ENCODE data around the gene C1QL2.

C1QL2 gene

GRCh38 chr2:119195001-119195400 lies 36.5 kb upstream of the C1QL2 start:
- TF ChIP-seq CTCF (IDR thresholded peaks at IDR 0.05; ENCODE audit: borderline replicate concordance, insufficient read depth, low read depth, low read length), result no peak
- no peak overlapping the region for H3K4me3 ChIP-seq (ENCODE audit: low read depth, low read length)

- TF ChIP-seq CTCF (IDR thresholded peaks at IDR 0.05; ENCODE audit: borderline replicate concordance, insufficient read depth, low read depth, low read length), result no peak
- no peak overlapping the region for H3K4me3 ChIP-seq (ENCODE audit: low read depth, low read length)
Measured at GRCh38 chr2:119192893-119193292, 34.3 kb upstream of the C1QL2 start.

GRCh38 chr2:119190321-119191111 lies 32.0 kb upstream of the C1QL2 start:
- H3K4me3 ChIP-seq (ENCODE audit: low read depth, low read length), result no peak overlapping the region
- TF ChIP-seq CTCF (IDR thresholded peaks at IDR 0.05; ENCODE audit: borderline replicate concordance, insufficient read depth, low read depth, low read length), result no peak

GRCh38 chr2:119184512-119184911 lies 26.0 kb upstream of the C1QL2 start:
- no peak overlapping the region for H3K4me3 ChIP-seq (ENCODE audit: low read depth, low read length)
- no peak for TF ChIP-seq CTCF (IDR thresholded peaks at IDR 0.05; ENCODE audit: borderline replicate concordance, insufficient read depth, low read depth, low read length)

- H3K4me3 ChIP-seq (ENCODE audit: low read depth, low read length), result no peak overlapping the region
- no peak for TF ChIP-seq CTCF (IDR thresholded peaks at IDR 0.05; ENCODE audit: borderline replicate concordance, insufficient read depth, low read depth, low read length)
Measured at GRCh38 chr2:119181791-119182445, 23.4 kb upstream of the C1QL2 start.

- no peak overlapping the region for H3K4me3 ChIP-seq (ENCODE audit: low read depth, low read length)
- no peak for TF ChIP-seq CTCF (IDR thresholded peaks at IDR 0.05; ENCODE audit: borderline replicate concordance, insufficient read depth, low read depth, low read length)
Measured at GRCh38 chr2:119181391-119181790, 22.8 kb upstream of the C1QL2 start.

GRCh38 chr2:119180892-119181291 lies 22.3 kb upstream of the C1QL2 start:
- no peak overlapping the region for H3K4me3 ChIP-seq (ENCODE audit: low read depth, low read length)
- no peak for TF ChIP-seq CTCF (IDR thresholded peaks at IDR 0.05; ENCODE audit: borderline replicate concordance, insufficient read depth, low read depth, low read length)

All from GM12875 (cell line).